SK-N-SH treated with all-trans-retinoic acid at 6 μM for 48 hours (cell line): ENCODE results near the gene TIAM1.

Experiments used
- ATAC-seq: fragments of 200-7000 bp; cut with Tn5 transposase; 3 replicates; pipeline ENCODE4 v1.9.1; 2020; ENCODE audit warnings: mild to moderate bottlenecking, moderate library complexity
- ARNTL ChIP-seq: fragments of 450-650 bp; formaldehyde crosslinking; IDR thresholded peaks from 2 replicates; pipeline ENCODE4 v1.5.0; 2020; ENCODE audit warnings: low read depth, mild to moderate bottlenecking, moderate library complexity, borderline replicate concordance
- BACH2 ChIP-seq: fragments of 250-450 bp; sonication (Bioruptor Pico); IDR thresholded peaks from 2 replicates; pipeline ENCODE4 v1.9.0; 2021; ENCODE audit warnings: mild to moderate bottlenecking, borderline replicate concordance
- CSDC2 ChIP-seq: fragments of 250-450 bp; sonication (Bioruptor Pico); IDR thresholded peaks from 2 replicates; pipeline ENCODE4 v1.5.0; 2020; ENCODE audit warnings: mild to moderate bottlenecking, moderate library complexity
- ESRRG ChIP-seq: fragments of 250-450 bp; sonication (Bioruptor Pico); IDR thresholded peaks from 2 replicates; pipeline ENCODE4 v1.6.1; 2021; ENCODE audit warnings: mild to moderate bottlenecking
- GLIS3 ChIP-seq: fragments of 250-450 bp; sonication (Bioruptor Pico); IDR thresholded peaks from 2 replicates; pipeline ENCODE4 v1.5.0; 2020; ENCODE audit warnings: mild to moderate bottlenecking, moderate library complexity
- PPARA ChIP-seq: fragments of 250-450 bp; sonication (Bioruptor Pico); IDR thresholded peaks from 2 replicates; pipeline ENCODE4 v1.5.0; 2020; ENCODE audit warnings: mild to moderate bottlenecking, borderline replicate concordance
- RARB ChIP-seq: fragments of 250-450 bp; sonication (Bioruptor Pico); IDR thresholded peaks from 2 replicates; pipeline ENCODE4 v1.8.0; 2021; ENCODE audit warnings: mild to moderate bottlenecking, moderate library complexity
- SNAI2 ChIP-seq: fragments of 250-450 bp; sonication (Bioruptor Pico); IDR thresholded peaks from 2 replicates; pipeline ENCODE4 v1.5.0; 2020; ENCODE audit warnings: mild to moderate bottlenecking, moderate library complexity
- TCF4 ChIP-seq: fragments of 250-450 bp; sonication (Bioruptor Pico); IDR thresholded peaks from 2 replicates; pipeline ENCODE4 v1.8.0; 2021; ENCODE audit warnings: mild to moderate bottlenecking, moderate library complexity, borderline replicate concordance
- ZFP3 ChIP-seq: fragments of 250-450 bp; sonication (Bioruptor Pico); IDR thresholded peaks from 2 replicates; pipeline ENCODE4 v1.5.0; 2020; ENCODE audit warnings: mild to moderate bottlenecking, moderate library complexity
- ZFP30 ChIP-seq: fragments of 450-650 bp; formaldehyde crosslinking; IDR thresholded peaks from 2 replicates; pipeline ENCODE4 v1.5.0; 2022; ENCODE audit warnings: mild to moderate bottlenecking, moderate library complexity
- ZNF565 ChIP-seq: fragments of 450-650 bp; formaldehyde crosslinking; conservative IDR thresholded peaks from 2 replicates; pipeline ENCODE4 v1.5.0; 2020; ENCODE audit warnings: low read depth, mild to moderate bottlenecking, moderate library complexity
- ZNF70 ChIP-seq: fragments of 450-650 bp; formaldehyde crosslinking; IDR thresholded peaks from 2 replicates; pipeline ENCODE4 v1.5.0; 2020; ENCODE audit warnings: mild to moderate bottlenecking, moderate library complexity
- ZNF8 ChIP-seq: fragments of 450-650 bp; formaldehyde crosslinking; IDR thresholded peaks from 2 replicates; pipeline ENCODE4 v1.5.0; 2020; ENCODE audit warnings: mild to moderate bottlenecking, moderate library complexity
- TF ChIP-seq, protein P1 (sequence below): fragments of 250-450 bp; sonication (Bioruptor Pico); IDR thresholded peaks from 2 replicates; pipeline ENCODE4 v1.5.0; 2020; ENCODE audit warnings: mild to moderate bottlenecking, moderate library complexity
- TF ChIP-seq, protein P2 (sequence below): fragments of 250-450 bp; sonication (Bioruptor Pico); IDR thresholded peaks from 2 replicates; pipeline ENCODE4 v1.5.1; 2021; ENCODE audit warnings: mild to moderate bottlenecking, moderate library complexity
- TF ChIP-seq, protein P3 (sequence below): fragments of 250-450 bp; sonication (Bioruptor Pico); IDR thresholded peaks from 2 replicates; pipeline ENCODE4 v1.8.0; 2021; ENCODE audit warnings: low read depth, mild to moderate bottlenecking, moderate library complexity, borderline replicate concordance
- TF ChIP-seq, protein P4 (sequence below): fragments of 250-450 bp; sonication (Bioruptor Pico); IDR thresholded peaks from 2 replicates; pipeline ENCODE4 v1.5.1; 2020; ENCODE audit warnings: low read depth, mild to moderate bottlenecking, moderate library complexity

Gene TIAM1

DNA sequence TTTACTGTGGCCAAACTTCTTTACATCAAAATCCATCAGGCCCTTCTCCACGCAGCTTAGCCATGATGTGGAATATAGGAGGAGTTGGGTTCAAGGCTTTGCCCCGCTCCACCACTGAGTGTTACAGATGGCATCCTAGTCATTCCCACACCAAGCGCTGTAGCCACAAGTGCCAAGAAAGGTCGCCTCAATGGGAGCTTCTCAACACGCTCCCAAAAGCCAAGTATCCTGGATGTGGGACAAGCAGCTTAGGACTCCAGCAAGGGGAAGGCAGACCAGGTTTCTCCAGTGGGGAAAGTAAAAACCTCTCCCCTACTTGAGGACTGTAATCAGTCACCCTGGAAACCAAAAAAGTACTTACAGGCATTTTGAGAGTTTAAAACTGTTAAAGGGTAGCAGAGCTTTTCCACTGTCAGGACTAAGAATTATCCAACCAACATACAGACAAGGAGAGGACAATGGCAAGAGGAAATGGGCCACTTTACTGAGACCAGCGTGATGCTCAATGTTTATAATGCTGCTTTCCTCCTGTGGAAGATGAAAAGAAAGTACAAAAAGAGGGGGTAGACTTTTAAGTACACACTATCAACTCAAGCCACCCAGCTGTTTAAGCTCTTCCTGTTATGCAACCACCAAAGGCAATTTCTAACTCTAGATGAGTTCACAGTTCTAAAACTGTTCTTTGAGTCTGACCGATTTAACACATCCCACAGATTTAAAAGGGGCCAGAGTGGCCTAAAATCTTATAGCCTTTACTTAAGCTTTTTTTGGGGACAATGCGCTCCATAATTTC is 185.1 kb downstream of the TIAM1 start:
- no peak for TF ChIP-seq PPARA (CRISPR knock-in tag)
- TF ChIP-seq TCF4 (CRISPR knock-in tag) = no peak
- no peak for TF ChIP-seq ZNF8 (CRISPR knock-in tag)
- no peak for TF ChIP-seq ARNTL
- TF ChIP-seq ZNF70 = no peak
- ATAC-seq = no peak

DNA sequence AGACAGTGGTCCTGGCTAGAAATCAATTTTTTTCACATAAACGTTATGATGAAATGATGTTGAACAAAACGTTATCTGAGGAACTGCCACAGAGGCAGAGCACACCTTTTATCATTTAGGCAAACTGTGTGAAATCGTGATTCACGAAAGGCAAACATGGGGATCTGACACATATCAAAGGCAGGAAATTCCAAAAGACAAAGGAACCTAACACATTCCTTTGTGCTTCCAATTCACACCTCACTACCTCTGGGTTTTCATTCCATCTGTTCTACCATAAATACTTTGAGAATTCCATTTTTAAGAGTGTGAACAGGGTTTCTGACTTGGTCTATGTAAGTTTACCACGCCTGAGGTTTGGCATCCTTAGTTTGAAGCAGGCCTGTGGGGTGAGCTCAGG is 186.3 kb downstream of the TIAM1 start:
- TF ChIP-seq PPARA (CRISPR knock-in tag) = no peak
- TF ChIP-seq TCF4 (CRISPR knock-in tag) = no peak
- TF ChIP-seq ZNF70 = no peak
- TF ChIP-seq CSDC2 (CRISPR knock-in tag) = no peak
- no peak for TF ChIP-seq ZNF565 (CRISPR knock-in tag)
- no peak for TF ChIP-seq ARNTL
- no peak for TF ChIP-seq ESRRG (CRISPR knock-in tag)
- TF ChIP-seq, protein P1, sequence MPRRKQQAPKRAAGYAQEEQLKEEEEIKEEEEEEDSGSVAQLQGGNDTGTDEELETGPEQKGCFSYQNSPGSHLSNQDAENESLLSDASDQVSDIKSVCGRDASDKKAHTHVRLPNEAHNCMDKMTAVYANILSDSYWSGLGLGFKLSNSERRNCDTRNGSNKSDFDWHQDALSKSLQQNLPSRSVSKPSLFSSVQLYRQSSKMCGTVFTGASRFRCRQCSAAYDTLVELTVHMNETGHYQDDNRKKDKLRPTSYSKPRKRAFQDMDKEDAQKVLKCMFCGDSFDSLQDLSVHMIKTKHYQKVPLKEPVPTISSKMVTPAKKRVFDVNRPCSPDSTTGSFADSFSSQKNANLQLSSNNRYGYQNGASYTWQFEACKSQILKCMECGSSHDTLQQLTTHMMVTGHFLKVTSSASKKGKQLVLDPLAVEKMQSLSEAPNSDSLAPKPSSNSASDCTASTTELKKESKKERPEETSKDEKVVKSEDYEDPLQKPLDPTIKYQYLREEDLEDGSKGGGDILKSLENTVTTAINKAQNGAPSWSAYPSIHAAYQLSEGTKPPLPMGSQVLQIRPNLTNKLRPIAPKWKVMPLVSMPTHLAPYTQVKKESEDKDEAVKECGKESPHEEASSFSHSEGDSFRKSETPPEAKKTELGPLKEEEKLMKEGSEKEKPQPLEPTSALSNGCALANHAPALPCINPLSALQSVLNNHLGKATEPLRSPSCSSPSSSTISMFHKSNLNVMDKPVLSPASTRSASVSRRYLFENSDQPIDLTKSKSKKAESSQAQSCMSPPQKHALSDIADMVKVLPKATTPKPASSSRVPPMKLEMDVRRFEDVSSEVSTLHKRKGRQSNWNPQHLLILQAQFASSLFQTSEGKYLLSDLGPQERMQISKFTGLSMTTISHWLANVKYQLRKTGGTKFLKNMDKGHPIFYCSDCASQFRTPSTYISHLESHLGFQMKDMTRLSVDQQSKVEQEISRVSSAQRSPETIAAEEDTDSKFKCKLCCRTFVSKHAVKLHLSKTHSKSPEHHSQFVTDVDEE = no peak
- TF ChIP-seq, protein P2, sequence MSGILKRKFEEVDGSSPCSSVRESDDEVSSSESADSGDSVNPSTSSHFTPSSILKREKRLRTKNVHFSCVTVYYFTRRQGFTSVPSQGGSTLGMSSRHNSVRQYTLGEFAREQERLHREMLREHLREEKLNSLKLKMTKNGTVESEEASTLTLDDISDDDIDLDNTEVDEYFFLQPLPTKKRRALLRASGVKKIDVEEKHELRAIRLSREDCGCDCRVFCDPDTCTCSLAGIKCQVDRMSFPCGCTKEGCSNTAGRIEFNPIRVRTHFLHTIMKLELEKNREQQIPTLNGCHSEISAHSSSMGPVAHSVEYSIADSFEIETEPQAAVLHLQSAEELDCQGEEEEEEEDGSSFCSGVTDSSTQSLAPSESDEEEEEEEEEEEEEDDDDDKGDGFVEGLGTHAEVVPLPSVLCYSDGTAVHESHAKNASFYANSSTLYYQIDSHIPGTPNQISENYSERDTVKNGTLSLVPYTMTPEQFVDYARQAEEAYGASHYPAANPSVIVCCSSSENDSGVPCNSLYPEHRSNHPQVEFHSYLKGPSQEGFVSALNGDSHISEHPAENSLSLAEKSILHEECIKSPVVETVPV (CRISPR knock-in tag) = no peak
- no peak for TF ChIP-seq BACH2
- no peak for TF ChIP-seq ZNF8 (CRISPR knock-in tag)
- TF ChIP-seq ZFP3 (CRISPR knock-in tag) = no peak
- no peak for TF ChIP-seq SNAI2 (CRISPR knock-in tag)
- TF ChIP-seq, protein P3, sequence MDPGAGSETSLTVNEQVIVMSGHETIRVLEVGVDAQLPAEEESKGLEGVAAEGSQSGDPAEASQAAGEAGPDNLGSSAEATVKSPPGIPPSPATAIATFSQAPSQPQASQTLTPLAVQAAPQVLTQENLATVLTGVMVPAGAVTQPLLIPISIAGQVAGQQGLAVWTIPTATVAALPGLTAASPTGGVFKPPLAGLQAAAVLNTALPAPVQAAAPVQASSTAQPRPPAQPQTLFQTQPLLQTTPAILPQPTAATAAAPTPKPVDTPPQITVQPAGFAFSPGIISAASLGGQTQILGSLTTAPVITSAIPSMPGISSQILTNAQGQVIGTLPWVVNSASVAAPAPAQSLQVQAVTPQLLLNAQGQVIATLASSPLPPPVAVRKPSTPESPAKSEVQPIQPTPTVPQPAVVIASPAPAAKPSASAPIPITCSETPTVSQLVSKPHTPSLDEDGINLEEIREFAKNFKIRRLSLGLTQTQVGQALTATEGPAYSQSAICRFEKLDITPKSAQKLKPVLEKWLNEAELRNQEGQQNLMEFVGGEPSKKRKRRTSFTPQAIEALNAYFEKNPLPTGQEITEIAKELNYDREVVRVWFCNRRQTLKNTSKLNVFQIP = no peak
- TF ChIP-seq ZFP30 (CRISPR knock-in tag) = no peak
- ATAC-seq = no peak

DNA sequence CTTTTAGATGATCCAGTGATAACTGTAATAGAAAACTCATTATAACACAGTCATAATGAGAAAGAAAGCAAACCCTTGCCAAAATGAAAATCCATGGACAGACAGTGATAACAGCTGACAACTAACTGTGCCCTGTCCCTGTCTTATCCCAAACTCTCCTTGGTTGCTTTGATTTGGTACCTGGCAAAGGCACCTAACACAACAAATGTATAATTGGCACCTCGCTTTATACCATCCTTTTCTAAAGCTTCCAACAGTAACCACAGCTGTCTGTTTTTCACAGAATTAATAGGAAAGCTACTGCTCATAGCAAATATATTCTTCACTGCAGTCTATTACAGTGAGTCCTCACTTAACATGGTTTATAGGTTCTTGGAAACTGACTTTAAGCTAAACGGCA is 187.4 kb downstream of the TIAM1 start:
- TF ChIP-seq ZNF565 (CRISPR knock-in tag) (no peak), RARB (CRISPR knock-in tag) (no peak)
- TF ChIP-seq, protein P2 (CRISPR knock-in tag) = no peak
- no peak for ATAC-seq

DNA sequence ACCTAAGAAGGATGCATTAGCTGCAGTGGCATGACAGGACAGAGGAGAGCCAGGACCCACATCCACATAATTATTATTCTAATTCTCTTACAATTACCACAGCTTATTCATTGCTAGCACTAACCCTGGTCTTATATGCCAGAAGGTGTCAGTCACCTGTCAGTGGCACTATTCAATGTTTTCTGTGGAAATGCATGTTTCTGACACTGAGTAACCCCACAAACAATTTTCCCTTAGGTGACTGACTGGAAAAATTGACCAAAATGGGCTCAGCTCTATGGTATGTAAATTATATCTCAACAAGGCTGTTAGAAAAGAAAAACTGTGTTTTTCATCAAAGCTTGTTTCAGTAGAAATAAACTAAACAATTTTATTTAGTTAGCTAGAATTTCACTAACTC is 187.9 kb downstream of the TIAM1 start:
- ATAC-seq = no peak
- TF ChIP-seq ZNF8 (CRISPR knock-in tag) (no peak), ZNF565 (CRISPR knock-in tag) (no peak), ESRRG (CRISPR knock-in tag) (no peak), ARNTL (no peak), RARB (CRISPR knock-in tag) (no peak), ZFP3 (CRISPR knock-in tag) (no peak), GLIS3 (CRISPR knock-in tag) (no peak), CSDC2 (CRISPR knock-in tag) (no peak)
- TF ChIP-seq, protein P4, sequence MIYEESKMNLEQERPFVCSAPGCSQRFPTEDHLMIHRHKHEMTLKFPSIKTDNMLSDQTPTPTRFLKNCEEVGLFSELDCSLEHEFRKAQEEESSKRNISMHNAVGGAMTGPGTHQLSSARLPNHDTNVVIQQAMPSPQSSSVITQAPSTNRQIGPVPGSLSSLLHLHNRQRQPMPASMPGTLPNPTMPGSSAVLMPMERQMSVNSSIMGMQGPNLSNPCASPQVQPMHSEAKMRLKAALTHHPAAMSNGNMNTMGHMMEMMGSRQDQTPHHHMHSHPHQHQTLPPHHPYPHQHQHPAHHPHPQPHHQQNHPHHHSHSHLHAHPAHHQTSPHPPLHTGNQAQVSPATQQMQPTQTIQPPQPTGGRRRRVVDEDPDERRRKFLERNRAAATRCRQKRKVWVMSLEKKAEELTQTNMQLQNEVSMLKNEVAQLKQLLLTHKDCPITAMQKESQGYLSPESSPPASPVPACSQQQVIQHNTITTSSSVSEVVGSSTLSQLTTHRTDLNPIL (CRISPR knock-in tag) = no peak
- TF ChIP-seq, protein P2 (CRISPR knock-in tag) = no peak
- TF ChIP-seq, protein P3 = no peak
